ENCODE results near the gene DEPDC1. TPM values are rescaled to one million over a fixed set of nuclear protein-coding genes. Genes with fewer than 3 reads are reported as not detected.

The DEPDC1 gene
- total and polyA plus RNA-seq, 4 experiments from 2014 or later = not detected

DNA sequence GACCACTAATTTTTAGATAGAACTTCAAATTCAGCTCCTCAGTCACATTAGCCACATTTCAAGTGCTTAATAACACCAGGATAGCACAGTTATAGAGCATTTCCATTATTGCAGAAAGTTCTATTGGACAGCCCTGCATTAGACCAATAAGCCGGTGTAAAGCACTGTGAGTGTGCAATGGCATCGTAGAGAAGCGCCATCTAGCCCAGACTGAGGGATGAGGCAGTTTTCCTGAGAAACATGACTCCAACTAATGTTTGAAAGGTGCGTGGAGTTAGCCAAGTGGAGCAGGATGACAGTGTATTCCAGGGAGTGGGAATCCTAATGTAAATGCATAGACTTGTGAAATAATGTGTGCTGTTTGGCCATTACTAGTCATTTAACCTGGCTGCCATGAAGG, 54.9 kb downstream of the DEPDC1 start:
- Mint-ChIP-seq H3K27me3 (peaks cover 1 to 8% of the 10 kb centered on the region in 2 donors), H3K27ac (no peak overlapping the region), H3K4me3 (no peak overlapping the region), H3K9me3 (peaks cover 0 to 2% (median 0%) of the 10 kb centered on the region in 8 donors), H3K4me1 (no peaks in the 10 kb centered on the region), H3K36me3 (no peaks in the 10 kb centered on the region)
- no peaks in the 10 kb centered on the region for H3K36me3 ChIP-seq (ENCODE audit: insufficient read depth, low read length)
- H3K4me1 ChIP-seq (ENCODE audit: insufficient read depth, low read length) = no peaks in the 10 kb centered on the region
- CTCF ChIA-PET (ENCODE audit: partially characterized antibody) = no interaction called here
- H3K4me3 ChIP-seq (ENCODE audit: low read length in 2 of 2) = no peak overlapping the region
- DNase-seq = no peak
- no peaks in the 10 kb centered on the region for H3K27me3 ChIP-seq (ENCODE audit: insufficient read depth, low read length)
- intact Hi-C loops (cut with micrococcal nuclease) = no loop called here
- POLR2A ChIA-PET (ENCODE audit: partially characterized antibody) = no interaction called here
- no peak overlapping the region for H3K27ac ChIP-seq (ENCODE audit: low read depth, low read length)
- H3K9me3 ChIP-seq (ENCODE audit: control insufficient read depth in 1 of 2, low read length in 2 of 2) = no peaks in the 10 kb centered on the region

DNA sequence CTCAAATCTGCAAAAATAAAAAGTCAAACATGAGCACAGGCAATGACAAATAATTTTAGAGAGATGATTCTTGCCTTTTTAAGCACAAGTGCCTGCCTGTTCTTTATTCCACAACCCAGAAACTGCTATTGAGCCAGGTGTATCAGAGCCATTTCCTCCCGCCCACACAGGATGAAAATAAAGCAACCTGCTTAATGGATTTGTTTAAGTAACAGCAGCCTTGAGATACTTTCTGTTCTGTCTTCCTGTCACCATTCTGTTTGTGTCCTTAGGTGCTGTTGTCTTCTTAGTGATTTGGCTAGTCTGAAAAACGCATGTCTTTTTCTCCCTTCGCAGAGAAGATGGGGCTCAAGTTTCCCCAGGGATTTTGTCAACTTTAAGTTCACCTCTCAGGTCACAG, 58.6 kb downstream of the DEPDC1 start:
- Mint-ChIP-seq H3K36me3 (no peaks in the 10 kb centered on the region), H3K4me3 (no peak overlapping the region), H3K27me3 (peaks cover 0 to 4% of the 10 kb centered on the region in 2 donors), H3K27ac (no peak overlapping the region), H3K4me1 (no peaks in the 10 kb centered on the region), H3K9me3 (no peaks in the 10 kb centered on the region)
- H3K4me1 ChIP-seq (ENCODE audit: insufficient read depth, low read length) = no peaks in the 10 kb centered on the region
- POLR2A ChIA-PET (ENCODE audit: partially characterized antibody) = no interaction called here
- H3K36me3 ChIP-seq (ENCODE audit: insufficient read depth, low read length) = no peaks in the 10 kb centered on the region
- H3K27ac ChIP-seq (ENCODE audit: low read depth, low read length) = no peak overlapping the region
- intact Hi-C loops (cut with micrococcal nuclease) = no loop called here
- H3K27me3 ChIP-seq (ENCODE audit: insufficient read depth, low read length) = no peaks in the 10 kb centered on the region
- H3K4me3 ChIP-seq (ENCODE audit: low read length in 2 of 2) = no peak overlapping the region
- CTCF ChIA-PET (ENCODE audit: partially characterized antibody) = no interaction called here
- no peak for DNase-seq
- no peaks in the 10 kb centered on the region for H3K9me3 ChIP-seq (ENCODE audit: control insufficient read depth in 1 of 2, low read length in 2 of 2)

DNA sequence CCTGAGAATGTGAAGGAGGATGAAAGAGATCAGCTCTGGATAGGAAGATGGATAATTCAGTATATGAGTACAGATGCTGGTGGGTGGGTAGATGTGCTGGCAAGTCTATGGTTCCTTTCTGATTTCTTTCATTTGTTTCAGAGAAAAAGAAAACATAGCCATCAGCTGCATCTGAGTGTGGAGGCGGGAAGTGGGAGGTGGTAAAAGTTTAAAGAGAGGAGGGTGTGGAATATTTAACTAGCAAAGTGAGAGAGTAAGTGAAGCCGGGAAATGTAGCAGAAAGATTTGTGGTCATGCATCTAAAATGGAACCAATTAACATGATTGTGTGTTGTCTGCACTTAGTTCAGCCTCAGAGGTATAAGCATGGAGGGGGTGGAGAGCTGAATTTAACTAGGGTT, 63.5 kb downstream of the DEPDC1 start:
- Histone ChIP-seq H3K27me3 (ENCODE audit: insufficient read depth, low read length) (no peaks in the 10 kb centered on the region), H3K27ac (ENCODE audit: low read depth, low read length) (no peak overlapping the region), H3K36me3 (ENCODE audit: insufficient read depth, low read length) (no peaks in the 10 kb centered on the region), H3K9me3 (ENCODE audit: control insufficient read depth in 1 of 2, low read length in 2 of 2) (no peaks in the 10 kb centered on the region), H3K4me1 (ENCODE audit: insufficient read depth, low read length) (no peaks in the 10 kb centered on the region), H3K4me3 (ENCODE audit: low read length in 2 of 2) (no peak overlapping the region)
- no peak for DNase-seq
- no peaks in the 10 kb centered on the region for H3K4me1 Mint-ChIP-seq
- H3K27me3 Mint-ChIP-seq = peaks cover 0 to 2% of the 10 kb centered on the region in 2 donors
- H3K36me3 Mint-ChIP-seq = no peaks in the 10 kb centered on the region
- H3K9me3 Mint-ChIP-seq = no peaks in the 10 kb centered on the region
- ChIA-PET CTCF (ENCODE audit: partially characterized antibody) (no interaction called here), POLR2A (ENCODE audit: partially characterized antibody) (no interaction called here)
- no peak overlapping the region for H3K4me3 Mint-ChIP-seq
- intact Hi-C loops (cut with micrococcal nuclease) = no loop called here
- no peak overlapping the region for H3K27ac Mint-ChIP-seq

DNA sequence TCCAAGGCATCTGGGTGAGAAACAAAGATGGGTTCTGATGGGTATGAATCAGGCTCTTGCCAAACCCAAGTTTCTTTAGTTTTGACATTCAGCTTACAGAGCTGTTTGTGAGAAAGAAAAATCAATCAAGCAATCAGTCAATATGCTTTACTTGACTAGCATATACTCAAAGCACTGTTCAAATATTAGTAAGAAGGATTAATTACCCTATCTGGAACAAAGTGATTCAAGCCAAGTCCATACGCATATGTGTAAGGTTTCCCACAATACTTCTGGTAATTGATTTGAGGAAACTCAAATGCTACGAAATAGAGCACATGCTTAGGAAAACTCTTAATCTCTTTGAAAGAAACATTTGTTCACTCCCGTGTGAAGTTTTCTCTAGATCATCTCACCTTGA, 65.8 kb downstream of the DEPDC1 start:
- H3K36me3 ChIP-seq (ENCODE audit: insufficient read depth, low read length) = no peaks in the 10 kb centered on the region
- H3K9me3 ChIP-seq (ENCODE audit: control insufficient read depth in 1 of 2, low read length in 2 of 2) = no peaks in the 10 kb centered on the region
- ChIA-PET CTCF (ENCODE audit: partially characterized antibody) (no interaction called here), POLR2A (ENCODE audit: partially characterized antibody) (no interaction called here)
- no peaks in the 10 kb centered on the region for H3K4me1 ChIP-seq (ENCODE audit: insufficient read depth, low read length)
- H3K4me3 ChIP-seq (ENCODE audit: low read length in 2 of 2) = no peak overlapping the region
- no peaks in the 10 kb centered on the region for H3K4me1 Mint-ChIP-seq
- H3K27me3 Mint-ChIP-seq = peaks cover 0 to 2% of the 10 kb centered on the region in 2 donors
- H3K27ac ChIP-seq (ENCODE audit: low read depth, low read length) = no peak overlapping the region
- no peak overlapping the region for H3K4me3 Mint-ChIP-seq
- no peaks in the 10 kb centered on the region for H3K9me3 Mint-ChIP-seq
- intact Hi-C loops (cut with micrococcal nuclease) = no loop called here
- no peaks in the 10 kb centered on the region for H3K36me3 Mint-ChIP-seq
- H3K27ac Mint-ChIP-seq = no peak overlapping the region
- no peaks in the 10 kb centered on the region for H3K27me3 ChIP-seq (ENCODE audit: insufficient read depth, low read length)
- DNase-seq = no peak

DNA sequence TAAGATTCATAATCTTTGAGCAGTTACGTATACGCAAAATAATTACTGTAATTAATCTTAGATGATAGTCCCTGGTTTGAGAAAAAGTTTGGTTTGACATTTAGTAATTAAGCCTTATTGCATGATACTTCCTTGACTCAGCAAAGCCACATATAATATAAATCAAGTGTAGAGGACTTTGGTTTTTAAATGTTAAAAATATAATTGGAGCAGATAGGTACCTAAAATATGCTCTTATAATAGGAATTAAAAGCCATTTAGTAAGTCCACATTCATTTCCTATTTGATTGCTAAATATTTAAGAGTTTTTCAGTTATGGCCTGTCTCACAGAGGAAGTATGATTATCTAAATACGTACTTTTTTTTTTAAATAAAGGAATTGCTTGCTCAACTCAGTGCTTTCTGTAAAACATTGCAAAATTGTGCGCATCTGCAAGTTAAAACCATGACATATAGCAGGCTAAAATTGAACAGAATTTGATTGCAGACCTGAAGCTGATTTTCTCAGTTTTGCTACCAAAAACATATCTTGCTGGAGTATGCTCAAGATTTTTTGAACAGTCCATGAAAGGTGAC, 67.6 kb downstream of the DEPDC1 start:
- Mint-ChIP-seq H3K27me3 (peaks cover 0 to 2% of the 10 kb centered on the region in 2 donors), H3K4me1 (no peaks in the 10 kb centered on the region), H3K27ac (no peak overlapping the region), H3K9me3 (no peaks in the 10 kb centered on the region), H3K4me3 (no peak overlapping the region), H3K36me3 (no peaks in the 10 kb centered on the region)
- no peak for DNase-seq
- no peaks in the 10 kb centered on the region for H3K27me3 ChIP-seq (ENCODE audit: insufficient read depth, low read length)
- ChIA-PET CTCF (ENCODE audit: partially characterized antibody) (no interaction called here), POLR2A (ENCODE audit: partially characterized antibody) (no interaction called here)
- no peaks in the 10 kb centered on the region for H3K4me1 ChIP-seq (ENCODE audit: insufficient read depth, low read length)
- H3K36me3 ChIP-seq (ENCODE audit: insufficient read depth, low read length) = no peaks in the 10 kb centered on the region
- H3K9me3 ChIP-seq (ENCODE audit: control insufficient read depth in 1 of 2, low read length in 2 of 2) = no peaks in the 10 kb centered on the region
- H3K4me3 ChIP-seq (ENCODE audit: low read length in 2 of 2) = no peak overlapping the region
- H3K27ac ChIP-seq (ENCODE audit: low read depth, low read length) = no peak overlapping the region
- intact Hi-C loops (cut with micrococcal nuclease) = no loop called here

DNA sequence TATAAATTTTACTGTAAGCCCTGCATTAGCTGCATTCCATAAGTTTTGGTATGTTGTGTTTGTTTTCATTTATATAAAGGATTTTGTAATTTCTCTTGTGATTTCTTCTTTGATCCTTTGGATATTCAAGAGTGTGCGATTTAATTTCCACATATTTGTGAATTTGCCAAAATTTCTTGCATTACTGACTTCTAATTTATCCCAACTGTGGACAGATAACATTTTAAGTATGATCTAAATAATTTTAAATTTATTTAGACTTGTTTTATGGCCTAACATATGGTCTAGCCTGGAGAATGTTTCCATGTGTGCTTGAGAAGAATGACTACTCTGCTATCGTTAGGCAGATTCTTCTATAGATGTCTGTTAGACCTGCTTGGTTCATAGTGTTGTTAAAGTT, 70.3 kb downstream of the DEPDC1 start:
- H3K9me3 ChIP-seq (ENCODE audit: control insufficient read depth in 1 of 2, low read length in 2 of 2) = no peaks in the 10 kb centered on the region
- DNase-seq = no peak
- H3K36me3 Mint-ChIP-seq = no peaks in the 10 kb centered on the region
- no peak overlapping the region for H3K4me3 Mint-ChIP-seq
- H3K4me3 ChIP-seq (ENCODE audit: low read length in 2 of 2) = no peak overlapping the region
- peaks cover 0 to 2% of the 10 kb centered on the region in 2 donors for H3K27me3 Mint-ChIP-seq
- no peaks in the 10 kb centered on the region for H3K36me3 ChIP-seq (ENCODE audit: insufficient read depth, low read length)
- ChIA-PET CTCF (ENCODE audit: partially characterized antibody) (no interaction called here), POLR2A (ENCODE audit: partially characterized antibody) (no interaction called here)
- H3K27ac ChIP-seq (ENCODE audit: low read depth, low read length) = no peak overlapping the region
- H3K27ac Mint-ChIP-seq = no peak overlapping the region
- no peaks in the 10 kb centered on the region for H3K4me1 ChIP-seq (ENCODE audit: insufficient read depth, low read length)
- H3K27me3 ChIP-seq (ENCODE audit: insufficient read depth, low read length) = no peaks in the 10 kb centered on the region
- H3K4me1 Mint-ChIP-seq = no peaks in the 10 kb centered on the region
- H3K9me3 Mint-ChIP-seq = peaks cover 0 to 2% (median 0%) of the 10 kb centered on the region in 8 donors
- intact Hi-C loops (cut with micrococcal nuclease) = no loop called here

Other genes starting within 250 kb of the DEPDC1 start
- gene RPE65, start 47.1 kb downstream of the DEPDC1 start, total RNA-seq = not detected
- gene RPE65, start 47.1 kb downstream of the DEPDC1 start, polyA plus RNA-seq = not detected

All from CD4-positive, alpha-beta memory T cell (primary cell).